ENCODE data around the gene GSTM4.
"Not testable (repeated sequence)": the region's sequence is repeated elsewhere in the genome, so short reads cannot be mapped to it uniquely, and the experiment has no call there.

The GSTM4 gene

DNA sequence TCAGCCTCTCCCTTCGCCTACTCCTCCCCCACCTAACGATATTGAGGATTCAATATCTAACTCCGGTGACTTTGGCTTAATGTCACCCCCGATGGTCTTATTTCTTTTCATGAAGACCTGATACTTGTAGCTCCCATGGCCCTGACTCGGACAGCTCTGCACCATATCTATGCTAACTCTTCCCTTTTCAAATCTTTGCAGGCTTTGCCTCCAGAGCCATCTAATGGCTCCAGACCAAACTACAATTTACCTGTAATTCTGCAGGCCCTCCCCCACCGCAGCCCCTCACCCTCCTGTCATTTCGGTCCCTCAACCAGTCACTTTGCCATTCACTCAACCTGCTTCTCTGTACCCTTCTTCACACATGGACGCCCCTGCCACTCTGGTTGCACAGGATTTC is 48.3 kb downstream of the GSTM4 start:
- DNase-seq (ENCODE audit: low read depth): no peak

DNA sequence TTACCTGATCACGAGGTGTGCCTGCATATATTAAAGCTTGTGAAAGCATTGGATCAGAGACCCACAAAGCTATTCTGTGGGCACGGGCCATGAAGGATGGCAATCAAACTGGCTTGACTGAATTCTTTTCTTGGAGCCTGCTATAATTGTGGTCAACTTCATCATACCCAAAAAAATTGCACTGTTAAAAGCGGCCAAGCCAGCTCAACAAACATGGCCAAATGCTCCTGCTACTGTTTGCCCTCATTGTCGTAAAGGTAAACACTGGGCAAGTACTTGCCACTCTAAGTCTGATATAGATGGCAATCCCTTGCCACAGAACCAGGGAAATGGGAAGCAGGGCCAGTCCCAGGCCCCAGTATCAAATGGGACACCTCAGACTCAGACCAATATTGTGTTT is 49.5 kb downstream of the GSTM4 start:
- no peak for DNase-seq (ENCODE audit: low read depth)

DNA sequence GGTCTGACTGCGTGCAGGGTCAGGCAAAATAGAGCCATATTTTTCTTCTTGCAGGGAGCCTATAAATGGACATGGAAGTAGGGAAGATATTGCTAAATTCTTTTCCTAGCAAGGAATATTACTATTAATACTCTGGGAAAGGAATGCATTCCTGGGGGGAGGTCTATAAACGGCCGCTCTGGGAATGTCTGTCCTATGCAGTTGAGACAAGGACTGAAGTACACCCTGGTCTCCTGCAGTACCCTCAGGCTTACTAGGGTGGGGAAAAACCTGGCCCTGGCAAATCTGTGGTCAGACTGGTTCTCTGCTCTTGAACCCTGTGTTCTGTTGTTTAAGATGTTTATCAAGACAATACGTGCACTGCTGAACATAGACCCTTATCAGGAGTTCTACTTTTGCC is 53.0 kb downstream of the GSTM4 start:
- not testable (repeated sequence) for DNase-seq (ENCODE audit: low read depth)

DNA sequence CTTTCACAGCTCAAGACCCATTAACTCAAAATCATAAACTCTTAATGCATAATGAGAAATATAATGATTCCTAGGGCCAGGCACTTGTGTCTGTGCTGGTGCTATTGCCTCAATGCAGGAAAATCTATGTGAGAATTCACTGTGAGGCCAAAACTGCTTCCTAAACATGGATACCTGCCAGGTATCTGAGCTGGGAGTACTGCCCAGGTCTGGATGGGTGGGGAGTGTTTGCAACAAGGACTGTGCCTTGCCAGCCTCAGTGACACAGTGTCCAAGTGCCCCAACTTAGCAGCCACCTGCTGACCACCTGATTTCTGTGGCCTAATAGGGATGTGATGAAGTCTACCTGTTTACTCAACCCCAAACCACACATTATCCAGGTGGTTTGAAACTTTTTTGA is 53.9 kb downstream of the GSTM4 start:
- DNase-seq (ENCODE audit: low read depth): not testable (repeated sequence)

Data from activated T-helper 1 cell treated with Interleukin-2 at 50 U/mL for 16 hours (primary cell).